GOT3 (cell line): Measurements from ENCODE around the gene RBX1.

Experiments used
- DNase-seq: peaks from one replicate; lab custom pipeline; 2025; ENCODE audit warnings: mixed read lengths; lab: John Stamatoyannopoulos, UW

The RBX1 gene

DNA sequence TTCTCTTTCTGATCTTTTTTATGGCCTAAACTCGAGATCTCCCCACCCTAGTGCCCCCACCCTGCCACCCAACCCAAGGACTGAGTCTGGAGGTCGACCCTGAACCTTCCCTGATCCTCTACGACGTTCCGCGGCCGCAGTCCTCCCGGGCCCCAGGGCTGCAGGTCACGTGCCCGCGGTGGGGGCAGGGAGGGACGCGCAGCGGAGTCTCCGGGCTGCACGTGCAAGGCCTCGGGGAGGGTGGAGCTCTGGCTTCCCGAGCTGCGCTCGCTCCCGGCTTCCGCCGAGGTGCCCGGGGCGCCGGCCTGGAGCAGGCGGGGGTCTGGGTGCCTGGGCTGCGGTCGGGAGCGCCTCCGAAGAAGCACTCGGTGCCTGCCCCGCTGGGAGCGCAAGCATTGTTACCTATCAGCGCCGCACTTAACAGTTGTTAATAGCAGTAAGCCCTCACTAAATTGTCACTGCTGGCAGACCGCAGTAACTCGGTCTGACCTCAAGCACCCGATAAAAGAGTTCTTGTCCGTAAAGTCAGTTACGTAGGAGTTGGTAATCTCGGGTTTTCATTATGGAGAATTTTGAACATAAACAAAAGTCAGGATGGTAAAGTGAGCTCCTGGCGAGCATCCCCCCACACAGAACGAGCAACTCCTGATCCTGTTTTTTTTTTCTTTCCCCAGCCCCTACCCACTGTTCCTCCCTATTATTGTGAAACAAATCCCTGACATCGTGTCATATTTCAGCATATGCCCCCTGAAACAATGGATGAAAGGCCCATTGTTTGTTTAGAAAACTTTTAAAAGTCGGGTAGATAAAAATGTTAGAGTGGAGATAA is 71.5 kb downstream of the RBX1 start:
- no peak for DNase-seq
